Measurements from ENCODE around the gene TMCC1. TPM values are rescaled to one million over a fixed set of nuclear protein-coding genes. Genes with fewer than 3 reads are reported as not detected.

The TMCC1 gene
- total and polyA plus RNA-seq, 4 donors, result 10.2 to 60.0 (median 11.0) TPM

- no peak overlapping the region for H3K4me3 ChIP-seq (ENCODE audit: low read depth in 1 of 3, low read length in 3 of 3)
- H3K9ac ChIP-seq (ENCODE audit: low read depth in 1 of 2, low read length in 2 of 2), result no peak overlapping the region
- no peak overlapping the region for H3K27ac ChIP-seq (ENCODE audit: low read depth in 1 of 2, low read length in 2 of 2)
- no peaks in the 10 kb centered on the region for H3K9me3 ChIP-seq (ENCODE audit: control insufficient read depth in 4 of 4, low read length in 3 of 4)
- TF ChIP-seq RAD21 (IDR thresholded peaks at IDR 0.05), result no peak
- no peak for TF ChIP-seq JUND (IDR thresholded peaks at IDR 0.05)
- TF ChIP-seq NR2F2 (IDR thresholded peaks at IDR 0.05), result no peak
- TF ChIP-seq RXRA (IDR thresholded peaks at IDR 0.05), result no peak
- no peak for TF ChIP-seq FOXA2 (IDR thresholded peaks at IDR 0.05)
- TF ChIP-seq GABPA (IDR thresholded peaks at IDR 0.05 in 1 of 2, conservative IDR thresholded peaks at IDR 0.05 in 1 of 2), result no peak
- no peak for TF ChIP-seq HNF4A (conservative IDR thresholded peaks at IDR 0.05)
- TF ChIP-seq HNF4G (IDR thresholded peaks at IDR 0.05), result no peak
- no peak for TF ChIP-seq SP1 (IDR thresholded peaks at IDR 0.05)
- no peak for TF ChIP-seq REST (IDR thresholded peaks at IDR 0.05)
- TF ChIP-seq EGR1 (IDR thresholded peaks at IDR 0.05; ENCODE audit: low read depth in 2 of 2), result no peak
- no peak for TF ChIP-seq TAF1 (conservative IDR thresholded peaks at IDR 0.05)
- TF ChIP-seq FOXA1 (IDR thresholded peaks at IDR 0.05), result no peak
- no peak for TF ChIP-seq ATF3 (IDR thresholded peaks at IDR 0.05)
- TF ChIP-seq MAX (IDR thresholded peaks at IDR 0.05), result no peak
- TF ChIP-seq YY1 (IDR thresholded peaks at IDR 0.05), result no peak
- no peak for TF ChIP-seq ZBTB33 (IDR thresholded peaks at IDR 0.05)
- TF ChIP-seq CTCF (IDR thresholded peaks at IDR 0.05; ENCODE audit: low read depth, low read length, missing input control), result no peak
- H3K36me3 ChIP-seq (ENCODE audit: control insufficient read depth in 4 of 4, insufficient read depth in 3 of 4, low read depth in 1 of 4, low read length in 3 of 4), result no peaks in the 10 kb centered on the region
- WGBS, result 92% methylated on average over 1 of the region's 1 CpG
- DNase-seq (ENCODE audit: low spot score), result no peak
- H3K4me1 ChIP-seq (ENCODE audit: control insufficient read depth in 4 of 4, insufficient read depth in 4 of 4, low read length in 3 of 4), result peaks cover 0 to 5% (median under 1%) of the 10 kb centered on the region in 4 donors
- no peaks in the 10 kb centered on the region for H3K27me3 ChIP-seq (ENCODE audit: control insufficient read depth in 4 of 4, insufficient read depth in 4 of 4, low read length in 3 of 4)
Measured at GRCh38 chr3:129831503-129831902, 62.0 kb downstream of the TMCC1 start.

Data from liver (tissue), 9 donors.